Lower lobe of right lung (tissue), 2 donors: ENCODE data around the gene DGKB. TPM values are rescaled to one million over a fixed set of nuclear protein-coding genes. Genes with fewer than 3 reads are reported as not detected.

Experiments used
- ATAC-seq, 2 donors: fragments of 200-7000 bp; cut with Tn5 transposase; one replicate each; pipeline ENCODE4 v1.9.1; 2020 to 2022; ENCODE audit warnings: mild to moderate bottlenecking in 2 of 2, moderate library complexity in 2 of 2
- DNase-seq: peaks from one replicate; pipeline ENCODE4 v3.0.0-alpha.2; 2020
- H3K27ac ChIP-seq: fragments of 200-600 bp; one replicate; pipeline ENCODE4 v1.8.0; 2022
- H3K27me3 ChIP-seq: fragments of 200-600 bp; one replicate; pipeline ENCODE4 v1.8.0; 2022; ENCODE audit warnings: low read depth
- H3K36me3 ChIP-seq: fragments of 200-600 bp; one replicate; pipeline ENCODE4 v1.8.0; 2022; ENCODE audit warnings: mild to moderate bottlenecking
- H3K4me1 ChIP-seq: fragments of 200-600 bp; one replicate; pipeline ENCODE4 v1.8.0; 2022
- H3K4me3 ChIP-seq: fragments of 200-600 bp; one replicate; pipeline ENCODE4 v1.8.0; 2022; ENCODE audit warnings: mild to moderate bottlenecking
- H3K9me3 ChIP-seq: fragments of 200-600 bp; one replicate; pipeline ENCODE4 v1.8.0; 2022
- intact Hi-C: fragments of 100-400 bp; cut with DNase I; formaldehyde crosslinking; loops from one replicate; pipeline ENCODE4 v1.11.0; 2022
- total RNA-seq: library from RNA; stranded (reverse); fragmentation: NEBNext Ultra II Directional; extraction: Animal tissue kit (Norgen Biotek cat#: 25700); gene quantifications from one replicate; pipeline ENCODE4 v1.2.1, GENCODE V29; 2021
- TF ChIP-seq, protein P1 (sequence below): fragments of 200-600 bp; IDR thresholded peaks from one replicate; pipeline ENCODE4 v1.8.0; 2022; ENCODE audit warnings: antibody characterized with exemption, mild to moderate bottlenecking
- donor health status: DM: no; HTN: yes; CAD: no; lungs with severe emphysema.

DGKB gene
- total RNA-seq, 1 donor from 2014 or later = 0.09 TPM

GRCh38 chr7:14777806-14778205 is 124.7 kb downstream of the DGKB start:
- H3K27ac ChIP-seq = no peak overlapping the region
- TF ChIP-seq, protein P1, sequence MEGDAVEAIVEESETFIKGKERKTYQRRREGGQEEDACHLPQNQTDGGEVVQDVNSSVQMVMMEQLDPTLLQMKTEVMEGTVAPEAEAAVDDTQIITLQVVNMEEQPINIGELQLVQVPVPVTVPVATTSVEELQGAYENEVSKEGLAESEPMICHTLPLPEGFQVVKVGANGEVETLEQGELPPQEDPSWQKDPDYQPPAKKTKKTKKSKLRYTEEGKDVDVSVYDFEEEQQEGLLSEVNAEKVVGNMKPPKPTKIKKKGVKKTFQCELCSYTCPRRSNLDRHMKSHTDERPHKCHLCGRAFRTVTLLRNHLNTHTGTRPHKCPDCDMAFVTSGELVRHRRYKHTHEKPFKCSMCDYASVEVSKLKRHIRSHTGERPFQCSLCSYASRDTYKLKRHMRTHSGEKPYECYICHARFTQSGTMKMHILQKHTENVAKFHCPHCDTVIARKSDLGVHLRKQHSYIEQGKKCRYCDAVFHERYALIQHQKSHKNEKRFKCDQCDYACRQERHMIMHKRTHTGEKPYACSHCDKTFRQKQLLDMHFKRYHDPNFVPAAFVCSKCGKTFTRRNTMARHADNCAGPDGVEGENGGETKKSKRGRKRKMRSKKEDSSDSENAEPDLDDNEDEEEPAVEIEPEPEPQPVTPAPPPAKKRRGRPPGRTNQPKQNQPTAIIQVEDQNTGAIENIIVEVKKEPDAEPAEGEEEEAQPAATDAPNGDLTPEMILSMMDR = no peak
- no peaks in the 10 kb centered on the region for H3K9me3 ChIP-seq
- H3K4me3 ChIP-seq = no peak overlapping the region
- intact Hi-C loops = no loop called here
- no peak for ATAC-seq
- H3K27me3 ChIP-seq = no peaks in the 10 kb centered on the region
- H3K4me1 ChIP-seq = no peaks in the 10 kb centered on the region
- no peaks in the 10 kb centered on the region for H3K36me3 ChIP-seq
- no peak for DNase-seq

DNA sequence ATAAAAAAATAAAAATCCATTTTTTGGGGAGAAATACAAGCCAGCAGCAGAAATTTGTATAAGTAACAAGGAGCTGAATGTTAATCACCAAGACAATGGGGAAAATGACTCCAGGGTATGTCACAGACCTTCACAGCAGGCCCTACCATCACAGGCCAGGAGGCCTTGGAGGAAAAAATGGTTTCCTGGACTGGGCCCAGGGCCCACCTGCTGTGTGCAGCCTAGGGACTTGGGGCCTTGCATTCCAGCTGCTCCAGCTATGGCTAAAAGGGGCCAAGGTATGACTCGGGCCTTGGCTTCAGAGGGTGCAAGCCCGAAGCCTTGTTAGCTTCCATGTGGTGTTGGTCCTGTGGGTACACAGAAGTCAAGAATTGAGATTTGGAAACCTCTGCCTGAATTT is 126.3 kb downstream of the DGKB start:
- no peaks in the 10 kb centered on the region for H3K4me1 ChIP-seq
- ATAC-seq (no peak), DNase-seq (no peak)
- intact Hi-C loops = no loop called here
- H3K36me3 ChIP-seq = no peaks in the 10 kb centered on the region
- H3K4me3 ChIP-seq = no peak overlapping the region
- no peak overlapping the region for H3K27ac ChIP-seq
- TF ChIP-seq, protein P1 = no peak
- H3K27me3 ChIP-seq = no peaks in the 10 kb centered on the region
- H3K9me3 ChIP-seq = no peaks in the 10 kb centered on the region

DNA sequence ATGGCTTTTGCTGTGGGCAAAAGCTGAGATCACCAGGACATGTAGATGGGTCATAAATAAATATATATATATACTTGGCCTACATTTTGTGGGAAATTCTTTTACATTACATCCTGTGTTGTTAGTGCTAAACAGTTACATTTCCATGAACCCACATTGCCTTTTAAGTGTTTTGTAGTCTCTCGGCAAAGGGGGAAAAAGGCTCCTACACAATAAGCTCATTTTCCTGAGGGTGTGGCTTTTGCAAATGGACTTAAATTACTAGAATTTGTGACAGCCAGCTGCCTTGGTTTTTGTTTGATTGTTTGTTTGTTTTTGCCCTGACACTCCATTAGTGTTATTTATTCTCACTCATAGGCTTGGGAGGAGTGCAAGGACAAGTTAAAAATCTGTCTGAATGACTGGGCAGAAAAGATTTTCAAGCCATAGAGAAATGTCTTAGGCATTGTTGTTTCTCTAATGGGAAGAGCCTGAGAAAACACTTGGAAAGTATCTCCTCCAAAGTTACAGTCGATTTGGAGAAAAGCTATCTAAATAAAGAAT is 128.8 kb downstream of the DGKB start:
- TF ChIP-seq, protein P1 = no peak
- Histone ChIP-seq H3K4me1 (no peaks in the 10 kb centered on the region), H3K4me3 (no peak overlapping the region), H3K9me3 (no peaks in the 10 kb centered on the region), H3K27ac (no peak overlapping the region), H3K36me3 (no peaks in the 10 kb centered on the region), H3K27me3 (no peaks in the 10 kb centered on the region)
- intact Hi-C loops = no loop called here
- DNase-seq = no peak
- ATAC-seq = no peak

DNA sequence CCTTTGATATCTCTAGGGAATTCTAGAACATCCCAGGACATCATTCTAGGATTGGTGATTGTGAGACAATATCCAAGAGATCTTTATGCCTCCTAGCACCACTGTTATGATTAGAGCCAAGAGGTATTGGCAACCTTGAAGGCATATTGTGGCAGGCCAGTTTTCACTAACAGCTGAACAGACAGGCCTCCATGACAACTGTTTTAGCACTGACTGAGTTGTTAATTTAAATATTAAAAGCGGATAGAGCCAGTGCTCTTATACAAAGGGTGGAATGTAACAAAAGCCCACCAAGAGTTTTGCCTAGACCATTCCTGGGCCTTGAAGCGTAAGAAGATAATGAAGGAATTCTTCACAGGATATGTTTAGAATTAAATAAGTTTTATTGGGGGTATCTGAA is 131.9 kb downstream of the DGKB start:
- Histone ChIP-seq H3K36me3 (no peaks in the 10 kb centered on the region), H3K4me3 (no peak overlapping the region), H3K27me3 (no peaks in the 10 kb centered on the region), H3K27ac (no peak overlapping the region), H3K4me1 (no peaks in the 10 kb centered on the region), H3K9me3 (no peaks in the 10 kb centered on the region)
- DNase-seq (no peak), ATAC-seq (no peak)
- TF ChIP-seq, protein P1 = no peak
- intact Hi-C loops = no loop called here

GRCh38 chr7:14769261-14769660 is 133.3 kb downstream of the DGKB start:
- ATAC-seq (no peak), DNase-seq (no peak)
- H3K36me3 ChIP-seq = no peaks in the 10 kb centered on the region
- H3K4me3 ChIP-seq = no peak overlapping the region
- H3K9me3 ChIP-seq = no peaks in the 10 kb centered on the region
- H3K27me3 ChIP-seq = no peaks in the 10 kb centered on the region
- TF ChIP-seq, protein P1 = no peak
- no peaks in the 10 kb centered on the region for H3K4me1 ChIP-seq
- no peak overlapping the region for H3K27ac ChIP-seq
- intact Hi-C loops = no loop called here
